AG04449 (cell line): ENCODE data around the gene KCNJ15.

Experiments
- CTCF ChIA-PET: fragments of 350-600 bp; formaldehyde crosslinking; extraction: SDS; loops from one replicate; lab custom pipeline; 2021; ENCODE audit warnings: antibody characterized with exemption; lab: Yijun Ruan, JAX
- POLR2A ChIA-PET: fragments of 400-600, 350-600 bp; formaldehyde crosslinking; extraction: SDS; loops from one replicate; lab custom pipeline; 2020; ENCODE audit warnings: antibody characterized with exemption, inconsistent platforms; lab: Yijun Ruan, JAX
- DNase-seq: peaks from one replicate; pipeline ENCODE4 v3.0.0-alpha.2; 2010; ENCODE audit warnings: low read depth, low spot score
- H3K4me3 ChIP-seq: 2 replicates; pipeline ENCODE4 v1.5.1; 2011; ENCODE audit warnings: low read depth, mild to moderate bottlenecking, control low read depth, low read length
- CTCF ChIP-seq: IDR thresholded peaks from one replicate; pipeline ENCODE4 v1.5.1; 2011; ENCODE audit warnings: mild to moderate bottlenecking, moderate library complexity, low read length, control low read depth, inconsistent platforms; ENCODE audit not compliant: insufficient read depth; ENCODE audit errors: missing control alignments

Gene KCNJ15

GRCh38 chr21:38295997-38296764 is 39.4 kb downstream of the KCNJ15 start:
- DNase-seq = no peak
- no peak overlapping the region for H3K4me3 ChIP-seq
- no peak for TF ChIP-seq CTCF
- POLR2A ChIA-PET = no interaction called here
- CTCF ChIA-PET = interaction anchor here (2.8 kb wide), 1 partner anchor 56 kb away, joined by 11 read pairs; no protein-coding TSS in a partner anchor

GRCh38 chr21:38297194-38297631 is 40.4 kb downstream of the KCNJ15 start:
- peak; percentile 46 for DNase-seq

GRCh38 chr21:38297871-38298270 is 41.1 kb downstream of the KCNJ15 start:
- no peak for DNase-seq
- no peak for TF ChIP-seq CTCF
- POLR2A ChIA-PET = interaction anchor here (0.7 to 1.0 kb wide), 2 partner anchors 11 to 20 kb away, joined by 4 to 6 read pairs; no protein-coding TSS in a partner anchor
- CTCF ChIA-PET = interaction anchor here (2.8 kb wide), 1 partner anchor 54 kb away, joined by 11 read pairs; no protein-coding TSS in a partner anchor
- no peak overlapping the region for H3K4me3 ChIP-seq

More at GRCh38 chr21:38297194-38297631, 40.4 kb downstream of the KCNJ15 start:
- TF ChIP-seq CTCF = no peak
- CTCF ChIA-PET = interaction anchor here (2.8 kb wide), 1 partner anchor 55 kb away, joined by 11 read pairs; no protein-coding TSS in a partner anchor
- POLR2A ChIA-PET = interaction anchor here (0.7 to 1.0 kb wide), 2 partner anchors 10 to 20 kb away, joined by 4 to 6 read pairs; no protein-coding TSS in a partner anchor
- no peak overlapping the region for H3K4me3 ChIP-seq

- ChIA-PET CTCF (interaction anchor here (2.3 kb wide), 1 partner anchor 8 kb away, joined by 6 read pairs; no protein-coding TSS in a partner anchor), POLR2A (no interaction called here)
- TF ChIP-seq CTCF = no peak
- H3K4me3 ChIP-seq = no peak overlapping the region
- no peak for DNase-seq
Measured at GRCh38 chr21:38298832-38299231, 42.0 kb downstream of the KCNJ15 start.

- DNase-seq = no peak
- no peak for TF ChIP-seq CTCF
- CTCF ChIA-PET = interaction anchor here (2.3 kb wide), 1 partner anchor 9 kb away, joined by 6 read pairs; no protein-coding TSS in a partner anchor
- no peak overlapping the region for H3K4me3 ChIP-seq
- POLR2A ChIA-PET = no interaction called here
Measured at GRCh38 chr21:38299671-38300070, 42.9 kb downstream of the KCNJ15 start.

- DNase-seq = no peak
- no peak overlapping the region for H3K4me3 ChIP-seq
- no peak for TF ChIP-seq CTCF
- ChIA-PET POLR2A (no interaction called here), CTCF (interaction anchor here (2.3 kb wide), 1 partner anchor 9 kb away, joined by 6 read pairs; no protein-coding TSS in a partner anchor)
Measured at GRCh38 chr21:38300141-38300578, 43.4 kb downstream of the KCNJ15 start.
